ENCODE measurements around the gene GREM1. TPM values are rescaled to one million over a fixed set of nuclear protein-coding genes. Genes with fewer than 3 reads are reported as not detected.

Gene GREM1
- total and polyA plus RNA-seq, 9 of the 15 experiments (the other 6 are each of a cell fraction or from before 2014, with no cell fraction given): 0.01 to 0.20 (median 0.06) TPM; not detected in 6

DNA sequence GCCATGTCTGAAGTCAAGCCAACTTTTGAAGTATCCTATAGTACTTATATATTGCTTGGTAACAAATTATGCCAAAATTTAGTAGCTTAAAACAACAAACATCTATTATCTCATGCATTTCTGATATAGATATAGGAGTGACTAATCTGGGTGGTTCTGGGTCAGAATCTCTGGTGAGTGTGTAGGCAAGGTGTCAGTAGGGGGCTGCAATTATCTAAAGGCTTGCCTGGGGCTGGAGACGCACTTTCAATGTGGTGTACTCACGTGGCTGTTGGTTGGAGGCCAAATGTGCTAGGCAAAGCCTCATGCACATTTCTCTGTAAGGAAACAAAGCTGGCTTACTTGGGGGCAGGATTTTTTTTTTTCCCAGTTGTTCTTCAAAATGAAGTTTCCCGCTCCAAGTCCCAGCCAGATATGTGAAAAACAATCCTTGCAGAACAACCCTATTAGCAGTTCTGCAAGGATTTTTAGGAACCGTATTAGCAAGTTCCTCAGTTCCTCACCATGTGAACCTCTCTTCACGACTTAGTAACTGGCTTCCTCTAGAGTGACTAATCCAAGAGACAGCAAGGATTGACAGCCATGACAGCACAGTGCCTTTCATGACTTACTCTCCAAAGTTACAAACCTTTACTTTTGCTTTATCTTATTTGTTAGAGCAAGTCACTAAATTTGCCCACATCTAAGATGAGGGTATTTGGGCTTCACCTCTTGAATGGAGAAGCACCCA lies 25.8 kb downstream of the GREM1 start:
- TF ChIP-seq ZNF644 (tag; IDR thresholded peaks at IDR 0.05; ENCODE audit: low read depth) (no peak), FOXP1 (CRISPR knock-in tag; IDR thresholded peaks at IDR 0.05) (no peak), ZNF146 (CRISPR knock-in tag; IDR thresholded peaks at IDR 0.05; ENCODE audit: unreplicated experiment) (no peak), BRD4 (IDR thresholded peaks at IDR 0.05) (no peak), WHSC1 (IDR thresholded peaks at IDR 0.05; ENCODE audit: low read length) (no peak), GTF2E2 (tag; IDR thresholded peaks at IDR 0.05) (no peak), EP400 (IDR thresholded peaks at IDR 0.05) (no peak), CXXC5 (CRISPR knock-in tag; IDR thresholded peaks at IDR 0.05) (no peak), NR2C2 (CRISPR knock-in tag; IDR thresholded peaks at IDR 0.05) (no peak), NR2C2 (tag; IDR thresholded peaks at IDR 0.05) (no peak)
- TF ChIP-seq, protein P1, sequence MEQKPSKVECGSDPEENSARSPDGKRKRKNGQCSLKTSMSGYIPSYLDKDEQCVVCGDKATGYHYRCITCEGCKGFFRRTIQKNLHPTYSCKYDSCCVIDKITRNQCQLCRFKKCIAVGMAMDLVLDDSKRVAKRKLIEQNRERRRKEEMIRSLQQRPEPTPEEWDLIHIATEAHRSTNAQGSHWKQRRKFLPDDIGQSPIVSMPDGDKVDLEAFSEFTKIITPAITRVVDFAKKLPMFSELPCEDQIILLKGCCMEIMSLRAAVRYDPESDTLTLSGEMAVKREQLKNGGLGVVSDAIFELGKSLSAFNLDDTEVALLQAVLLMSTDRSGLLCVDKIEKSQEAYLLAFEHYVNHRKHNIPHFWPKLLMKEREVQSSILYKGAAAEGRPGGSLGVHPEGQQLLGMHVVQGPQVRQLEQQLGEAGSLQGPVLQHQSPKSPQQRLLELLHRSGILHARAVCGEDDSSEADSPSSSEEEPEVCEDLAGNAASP (IDR thresholded peaks at IDR 0.05): no peak
- TF ChIP-seq, protein P2, sequence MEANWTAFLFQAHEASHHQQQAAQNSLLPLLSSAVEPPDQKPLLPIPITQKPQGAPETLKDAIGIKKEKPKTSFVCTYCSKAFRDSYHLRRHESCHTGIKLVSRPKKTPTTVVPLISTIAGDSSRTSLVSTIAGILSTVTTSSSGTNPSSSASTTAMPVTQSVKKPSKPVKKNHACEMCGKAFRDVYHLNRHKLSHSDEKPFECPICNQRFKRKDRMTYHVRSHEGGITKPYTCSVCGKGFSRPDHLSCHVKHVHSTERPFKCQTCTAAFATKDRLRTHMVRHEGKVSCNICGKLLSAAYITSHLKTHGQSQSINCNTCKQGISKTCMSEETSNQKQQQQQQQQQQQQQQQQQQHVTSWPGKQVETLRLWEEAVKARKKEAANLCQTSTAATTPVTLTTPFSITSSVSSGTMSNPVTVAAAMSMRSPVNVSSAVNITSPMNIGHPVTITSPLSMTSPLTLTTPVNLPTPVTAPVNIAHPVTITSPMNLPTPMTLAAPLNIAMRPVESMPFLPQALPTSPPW (CRISPR knock-in tag; IDR thresholded peaks at IDR 0.05): no peak
- ATAC-seq (no peak), DNase-seq (ENCODE audit: extremely low read depth in 1 of 4, low spot score in 3 of 4) (no peak), FAIRE-seq (no peak)
- Histone ChIP-seq H3K9me3 (replicated peaks; ENCODE audit: control insufficient read depth, insufficient read depth, low read depth, low read length) (no peaks in the 10 kb centered on the region), H3K9ac (ENCODE audit: insufficient read depth in 1 of 2, low read depth in 2 of 2, low read length in 2 of 2) (no peak overlapping the region), H3K36me3 (ENCODE audit: control insufficient read depth, insufficient read depth, low read length) (no peaks in the 10 kb centered on the region), H3K4me3 (no peak overlapping the region), H3K27ac (ENCODE audit: extremely low read depth, low read depth, low read length) (no peak overlapping the region), H3K4me2 (ENCODE audit: insufficient read depth, low read length) (no peak overlapping the region), H3K27me3 (ENCODE audit: control insufficient read depth in 2 of 2, insufficient read depth in 2 of 2, low read length in 2 of 2) (no peaks in the 10 kb centered on the region), H4K20me1 (replicated peaks; ENCODE audit: control insufficient read depth, insufficient read depth, low read length) (no peaks in the 10 kb centered on the region), H3K79me2 (ENCODE audit: control insufficient read depth, insufficient read depth, low read length) (no peaks in the 10 kb centered on the region), H3K4me1 (replicated peaks in 1 of 2; ENCODE audit: control insufficient read depth in 2 of 2, insufficient read depth in 2 of 2, low read length in 2 of 2) (no peaks in the 10 kb centered on the region), H2AFZ (ENCODE audit: low read depth, low read length) (no peak overlapping the region), H3K9me1 (ENCODE audit: control insufficient read depth, insufficient read depth, low read length) (no peaks in the 10 kb centered on the region)
- in situ Hi-C loops (cut with MboI) (no loop called here), intact Hi-C loops (cut with micrococcal nuclease) (no loop called here)
- BruUV-seq (replicated peaks): no TSS peak
- ChIA-PET POLR2A (no interaction called here), CTCF (ENCODE audit: low intra/inter-chr PET ratio) (no interaction called here)
- WGBS (ENCODE audit: insufficient coverage, low coverage, missing lambda C conversion rate): 5% methylated on average over 5 of the region's 5 CpGs

All from K562 (cell line).